Body of pancreas (tissue), 4 donors: ENCODE data around the gene MSANTD2.

Experiments used
- POLR2A ChIP-seq, 3 donors: fragments of 450-650 bp; IDR thresholded peaks; one replicate each; pipeline ENCODE4 v1.6.1; 2016; ENCODE audit warnings: antibody characterized with exemption in 3 of 3, mild to moderate bottlenecking in 2 of 3
- TF ChIP-seq, protein P1 (sequence below), 7 experiments: fragments of 450-650 bp in 4 of 7; fragments of 200-600 bp in 3 of 7; sonication (generic) in 3 of 7; IDR thresholded peaks; one replicate each; pipeline ENCODE4 v1.5.1; 2016 to 2019; ENCODE audit warnings: antibody characterized with exemption in 7 of 7

DNA sequence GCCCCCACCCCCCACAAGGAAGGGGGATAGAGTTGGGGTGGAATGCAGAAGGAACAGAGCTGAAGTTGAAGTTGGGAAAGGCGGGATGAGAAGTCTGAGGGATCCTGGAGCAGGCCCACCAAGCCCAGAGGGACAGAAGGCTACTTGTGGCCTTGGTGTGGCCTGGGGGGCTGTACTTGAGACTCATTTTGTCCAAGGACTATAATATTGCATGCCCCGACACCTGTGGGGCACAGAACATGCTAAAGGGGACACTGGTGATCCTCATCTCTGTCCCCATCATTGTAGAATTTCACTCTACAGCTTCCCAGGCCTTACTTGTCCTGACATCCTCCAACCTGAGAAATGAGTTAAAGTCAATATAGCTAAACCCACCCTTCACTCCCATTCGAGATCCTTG lies 39.4 kb downstream of the MSANTD2 start:
- TF ChIP-seq, protein P1, sequence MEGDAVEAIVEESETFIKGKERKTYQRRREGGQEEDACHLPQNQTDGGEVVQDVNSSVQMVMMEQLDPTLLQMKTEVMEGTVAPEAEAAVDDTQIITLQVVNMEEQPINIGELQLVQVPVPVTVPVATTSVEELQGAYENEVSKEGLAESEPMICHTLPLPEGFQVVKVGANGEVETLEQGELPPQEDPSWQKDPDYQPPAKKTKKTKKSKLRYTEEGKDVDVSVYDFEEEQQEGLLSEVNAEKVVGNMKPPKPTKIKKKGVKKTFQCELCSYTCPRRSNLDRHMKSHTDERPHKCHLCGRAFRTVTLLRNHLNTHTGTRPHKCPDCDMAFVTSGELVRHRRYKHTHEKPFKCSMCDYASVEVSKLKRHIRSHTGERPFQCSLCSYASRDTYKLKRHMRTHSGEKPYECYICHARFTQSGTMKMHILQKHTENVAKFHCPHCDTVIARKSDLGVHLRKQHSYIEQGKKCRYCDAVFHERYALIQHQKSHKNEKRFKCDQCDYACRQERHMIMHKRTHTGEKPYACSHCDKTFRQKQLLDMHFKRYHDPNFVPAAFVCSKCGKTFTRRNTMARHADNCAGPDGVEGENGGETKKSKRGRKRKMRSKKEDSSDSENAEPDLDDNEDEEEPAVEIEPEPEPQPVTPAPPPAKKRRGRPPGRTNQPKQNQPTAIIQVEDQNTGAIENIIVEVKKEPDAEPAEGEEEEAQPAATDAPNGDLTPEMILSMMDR (IDR thresholded peaks at IDR 0.05): no peak
- no peak for TF ChIP-seq POLR2A (IDR thresholded peaks at IDR 0.05)
